ENCODE measurements around the gene C6orf47.

Gene C6orf47

GRCh38 chr6:31663126-31663960 is 2.8 kb upstream of the C6orf47 start:
- FAIRE-seq = no peak
- DNase-seq (ENCODE audit: insufficient read length, low spot score) = no peak
- TF ChIP-seq TAF1 (IDR thresholded peaks at IDR 0.05; ENCODE audit: low read depth, low read length) = no peak
- TF ChIP-seq POU2F2 (IDR thresholded peaks at IDR 0.05; ENCODE audit: low read depth, low read length) = no peak
- TF ChIP-seq POLR2A (IDR thresholded peaks at IDR 0.05; ENCODE audit: low read depth, low read length) = no peak
- TF ChIP-seq POLR2AphosphoS5 (IDR thresholded peaks at IDR 0.05; ENCODE audit: low read depth, low read length) = no peak
- no peak for TF ChIP-seq SPI1 (IDR thresholded peaks at IDR 0.05; ENCODE audit: low read depth, low read length)
- no peak for TF ChIP-seq PAX5 (IDR thresholded peaks at IDR 0.05; ENCODE audit: insufficient read depth, low read length, severe bottlenecking)

DNA sequence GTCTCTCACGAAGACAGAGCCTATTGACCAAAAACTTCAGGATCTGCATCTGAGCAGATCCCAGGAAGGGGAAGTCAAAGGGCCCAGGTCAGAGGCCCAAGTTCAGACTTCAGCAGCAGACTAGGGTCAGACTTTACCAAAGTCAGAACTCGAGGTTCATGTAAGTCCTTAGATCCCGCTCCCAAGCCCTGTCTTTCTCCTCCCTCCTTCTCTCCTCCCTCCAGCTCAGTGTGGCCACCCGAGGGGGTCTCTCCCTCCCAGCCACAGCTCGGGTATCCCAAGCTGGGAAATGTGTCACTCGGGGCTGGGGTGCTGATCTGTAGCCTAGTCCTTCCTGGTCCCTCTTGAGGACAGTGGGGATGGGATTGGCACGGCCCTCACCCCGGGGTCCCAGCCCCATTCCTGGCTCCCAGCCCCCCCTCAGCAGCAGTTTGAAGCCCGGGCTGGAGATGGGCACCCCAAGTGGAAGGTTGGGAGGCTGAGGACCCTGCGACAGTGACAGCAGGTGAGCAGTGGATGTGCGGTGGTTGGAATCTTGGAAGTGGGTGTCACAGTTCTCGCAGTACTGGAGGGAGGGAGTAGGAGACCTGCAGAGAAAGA is 1.6 kb upstream of the C6orf47 start:
- TF ChIP-seq POLR2A (IDR thresholded peaks at IDR 0.05; ENCODE audit: low read depth, low read length) = no peak
- TF ChIP-seq POLR2AphosphoS5 (IDR thresholded peaks at IDR 0.05; ENCODE audit: low read depth, low read length) = no peak
- no peak for TF ChIP-seq POU2F2 (IDR thresholded peaks at IDR 0.05; ENCODE audit: low read depth, low read length)
- TF ChIP-seq SPI1 (IDR thresholded peaks at IDR 0.05; ENCODE audit: low read depth, low read length) = no peak
- FAIRE-seq (no peak), DNase-seq (ENCODE audit: insufficient read length, low spot score) (no peak)

GRCh38 chr6:31661262-31662123 is 915 bp upstream of the C6orf47 start:
- DNase-seq (ENCODE audit: insufficient read length, low spot score) = no peak
- no peak for FAIRE-seq
- peak; percentile 24 for TF ChIP-seq SPI1 (IDR thresholded peaks at IDR 0.05; ENCODE audit: low read depth, low read length)
- TF ChIP-seq POLR2A (IDR thresholded peaks at IDR 0.05; ENCODE audit: low read depth, low read length) = 0 out of 2 replicates have a peak, but pooled peaks have one; percentile 35
- TF ChIP-seq TAF1 (IDR thresholded peaks at IDR 0.05; ENCODE audit: low read depth, low read length) = no peak
- no peak for TF ChIP-seq POLR2AphosphoS5 (IDR thresholded peaks at IDR 0.05; ENCODE audit: low read depth, low read length)
- no peak for TF ChIP-seq PAX5 (IDR thresholded peaks at IDR 0.05; ENCODE audit: insufficient read depth, low read length, severe bottlenecking)
- TF ChIP-seq POU2F2 (IDR thresholded peaks at IDR 0.05; ENCODE audit: low read depth, low read length) = no peak

GRCh38 chr6:31659649-31660380 is 763 bp downstream of the C6orf47 start:
- TF ChIP-seq PAX5 (IDR thresholded peaks at IDR 0.05; ENCODE audit: insufficient read depth, low read length, severe bottlenecking) (peak; percentile 56), TAF1 (IDR thresholded peaks at IDR 0.05; ENCODE audit: low read depth, low read length) (no peak), SPI1 (IDR thresholded peaks at IDR 0.05; ENCODE audit: low read depth, low read length) (0 out of 2 replicates have a peak, but pooled peaks have one; percentile 6)
- DNase-seq (ENCODE audit: insufficient read length, low spot score) (no peak), FAIRE-seq (peak; percentile 55)

- DNase-seq (ENCODE audit: insufficient read length, low spot score) = no peak
- FAIRE-seq = no peak
- TF ChIP-seq POLR2A (IDR thresholded peaks at IDR 0.05; ENCODE audit: low read depth, low read length) (no peak), PAX5 (IDR thresholded peaks at IDR 0.05; ENCODE audit: insufficient read depth, low read length, severe bottlenecking) (no peak), POLR2AphosphoS5 (IDR thresholded peaks at IDR 0.05; ENCODE audit: low read depth, low read length) (no peak), SPI1 (IDR thresholded peaks at IDR 0.05; ENCODE audit: low read depth, low read length) (no peak), POU2F2 (IDR thresholded peaks at IDR 0.05; ENCODE audit: low read depth, low read length) (no peak), TAF1 (IDR thresholded peaks at IDR 0.05; ENCODE audit: low read depth, low read length) (no peak)
Observed at GRCh38 chr6:31658983-31659648, 1.5 kb downstream of the C6orf47 start.

- TF ChIP-seq POU2F2 (IDR thresholded peaks at IDR 0.05; ENCODE audit: low read depth, low read length) = no peak
- TF ChIP-seq TAF1 (IDR thresholded peaks at IDR 0.05; ENCODE audit: low read depth, low read length) = no peak
- no peak for TF ChIP-seq POLR2AphosphoS5 (IDR thresholded peaks at IDR 0.05; ENCODE audit: low read depth, low read length)
- peak; percentile 35; the same call in 1 of the 2 replicates for TF ChIP-seq POLR2A (IDR thresholded peaks at IDR 0.05; ENCODE audit: low read depth, low read length)
- no peak for TF ChIP-seq PAX5 (IDR thresholded peaks at IDR 0.05; ENCODE audit: insufficient read depth, low read length, severe bottlenecking)
- no peak for TF ChIP-seq SPI1 (IDR thresholded peaks at IDR 0.05; ENCODE audit: low read depth, low read length)
Observed at GRCh38 chr6:31658158-31658688, 2.4 kb downstream of the C6orf47 start.

DNA sequence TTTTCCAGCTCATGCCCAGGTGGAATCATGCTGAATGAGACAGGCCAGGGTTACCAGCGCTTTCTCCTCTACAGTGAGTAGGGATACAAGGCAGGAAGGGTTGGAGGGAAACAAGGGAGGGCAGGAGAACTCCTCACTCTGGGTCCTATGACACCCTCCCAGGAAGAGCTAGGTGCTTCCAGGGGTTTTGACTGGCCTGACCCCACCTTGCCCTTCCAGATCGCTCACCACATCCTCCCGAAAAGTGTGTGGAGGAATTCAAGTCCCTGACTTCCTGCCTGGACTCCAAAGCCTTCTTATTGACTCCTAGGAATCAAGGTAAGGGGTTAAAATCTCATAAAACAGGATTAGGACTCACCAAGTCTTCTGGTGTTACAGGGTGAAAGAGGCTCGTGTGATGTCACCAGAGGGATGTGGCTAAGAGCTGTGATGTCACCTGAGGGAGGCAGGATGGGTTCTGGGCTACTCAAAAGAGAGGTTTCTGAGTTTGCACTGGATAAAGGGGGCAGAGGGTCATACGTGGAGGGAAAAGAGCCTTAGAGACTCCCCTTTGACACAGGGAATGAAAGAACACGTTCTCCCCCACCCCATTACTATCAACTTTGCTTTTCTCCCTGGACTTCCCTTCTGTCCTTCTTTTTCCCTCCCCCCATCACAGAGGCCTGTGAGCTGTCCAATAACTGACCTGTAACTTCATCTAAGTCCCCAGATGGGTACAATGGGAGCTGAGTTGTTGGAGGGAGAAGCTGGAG is 3.0 kb downstream of the C6orf47 start:
- DNase-seq (ENCODE audit: insufficient read length, low spot score) (no peak), FAIRE-seq (no peak)
- TF ChIP-seq PAX5 (IDR thresholded peaks at IDR 0.05; ENCODE audit: insufficient read depth, low read length, severe bottlenecking) (no peak), POU2F2 (IDR thresholded peaks at IDR 0.05; ENCODE audit: low read depth, low read length) (no peak), POLR2AphosphoS5 (IDR thresholded peaks at IDR 0.05; ENCODE audit: low read depth, low read length) (no peak), SPI1 (IDR thresholded peaks at IDR 0.05; ENCODE audit: low read depth, low read length) (no peak), POLR2A (IDR thresholded peaks at IDR 0.05; ENCODE audit: low read depth, low read length) (no peak), TAF1 (IDR thresholded peaks at IDR 0.05; ENCODE audit: low read depth, low read length) (no peak)

More at GRCh38 chr6:31658158-31658688, 2.4 kb downstream of the C6orf47 start:
- no peak for DNase-seq (ENCODE audit: insufficient read length, low spot score)
- FAIRE-seq = no peak
